Measurements from ENCODE around the gene TUFM. TPM values are rescaled to one million over a fixed set of nuclear protein-coding genes. Genes with fewer than 3 reads are reported as not detected.
"Not testable (repeated sequence)": the region's sequence is repeated elsewhere in the genome, so short reads cannot be mapped to it uniquely, and the experiment has no call there.

TUFM gene
- total RNA-seq (2014; rRNA removed; shearing (Covaris generic)): 150 and 159 TPM in 2 replicates

DNA sequence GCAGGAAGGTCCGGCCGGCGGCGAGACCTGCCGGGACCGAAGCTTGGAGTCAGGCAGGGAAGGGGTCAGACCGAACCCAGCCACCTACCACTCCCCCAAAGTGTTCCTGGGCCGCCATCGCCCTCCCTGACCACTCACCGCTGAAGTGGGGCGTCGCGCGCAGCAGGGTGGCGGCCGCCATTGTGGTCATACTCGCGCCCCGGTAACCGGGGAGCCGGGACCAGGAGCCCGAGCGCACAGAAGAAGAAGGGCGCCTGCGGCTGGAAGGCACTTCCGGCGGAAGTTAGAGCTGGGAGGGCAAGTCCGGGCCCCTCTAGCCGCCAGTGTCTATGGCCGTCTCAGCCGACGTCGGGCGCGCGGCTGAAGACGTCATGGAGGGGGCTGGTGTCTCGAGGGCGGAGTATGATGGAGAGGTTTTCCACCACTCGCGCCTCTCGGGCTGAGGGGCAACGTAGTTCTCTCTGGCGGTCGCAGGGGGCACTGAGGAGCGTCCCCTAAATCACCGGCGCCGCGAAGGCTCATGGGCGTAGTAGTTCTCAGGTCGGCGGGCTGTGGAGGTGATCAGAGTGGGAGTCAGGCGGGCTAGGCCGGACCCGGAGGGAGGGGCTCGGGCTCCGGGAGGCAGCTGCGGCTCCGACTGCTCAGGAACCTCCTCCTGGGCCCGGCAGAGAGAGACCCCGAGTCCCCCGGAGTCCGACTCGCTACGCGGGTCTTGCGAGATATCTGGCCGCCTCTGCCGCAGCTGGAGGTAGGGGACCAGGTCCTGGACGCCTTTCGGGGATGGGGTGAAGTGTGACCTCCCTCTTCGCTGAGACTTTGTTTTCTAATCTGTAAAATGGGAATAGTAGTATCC, at the start of gene TUFM:
Gene TUFM, minus strand, starts transcription at position 269 of the 853 bp plus-strand sequence. Its CDS starts 79 bp downstream, at position 190.
- DNase-seq (ENCODE audit: low spot score): peak; percentile 98

- no peak for DNase-seq (ENCODE audit: low spot score)
Measured at GRCh38 chr16:28895609-28896008, 49.5 kb upstream of the TUFM start.

GRCh38 chr16:28893291-28893690, 47.1 kb upstream of the TUFM start:
- DNase-seq (ENCODE audit: low spot score): no peak

GRCh38 chr16:28891964-28892890, 46.1 kb upstream of the TUFM start:
- DNase-seq (ENCODE audit: low spot score): no peak

- DNase-seq (ENCODE audit: low spot score): not testable (repeated sequence)
Measured at GRCh38 chr16:28890355-28890754, 44.2 kb upstream of the TUFM start.

DNA sequence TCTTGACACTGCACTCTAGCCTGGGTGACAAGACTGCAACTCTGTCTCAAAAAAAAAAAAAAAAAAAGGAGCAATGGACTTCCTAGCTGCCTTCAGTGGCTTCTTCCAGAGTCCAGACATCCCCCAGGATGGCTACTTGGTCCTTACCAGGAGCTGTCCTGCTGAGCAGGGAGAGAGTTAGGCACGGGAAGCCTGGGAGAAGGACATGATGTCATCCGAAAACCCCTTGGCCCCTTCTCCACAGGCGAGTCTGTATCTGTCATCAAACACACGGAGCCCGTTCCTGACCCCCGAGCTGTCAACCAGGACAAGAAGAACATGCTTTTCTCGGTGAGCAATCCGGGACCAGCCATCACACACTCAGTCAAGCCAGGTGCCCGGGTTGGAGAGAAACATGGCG, 40.8 kb upstream of the TUFM start:
- DNase-seq (ENCODE audit: low spot score): no peak

DNA sequence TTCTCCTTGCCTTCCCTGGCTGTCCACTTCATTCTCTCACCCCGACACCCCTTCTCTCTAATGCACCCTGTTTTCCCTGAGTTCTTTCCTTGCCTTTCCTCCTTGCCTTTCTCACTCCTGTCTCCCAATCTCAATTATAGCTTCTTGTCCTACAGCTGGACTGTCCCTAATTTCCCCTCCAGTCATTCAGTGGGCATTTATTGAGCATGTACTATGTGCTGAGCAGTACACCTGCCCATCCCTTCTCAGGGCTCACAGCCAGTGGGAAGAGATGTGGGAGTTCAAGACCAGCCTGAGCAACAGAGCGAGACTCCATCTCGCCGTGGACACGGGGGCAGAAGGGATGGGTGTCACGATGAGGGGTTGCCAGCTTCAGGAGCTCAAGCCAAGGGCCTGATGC, 37.9 kb upstream of the TUFM start:
- no peak for DNase-seq (ENCODE audit: low spot score)

GRCh38 chr16:28883221-28883996, 37.3 kb upstream of the TUFM start:
- DNase-seq (ENCODE audit: low spot score): no peak

DNA sequence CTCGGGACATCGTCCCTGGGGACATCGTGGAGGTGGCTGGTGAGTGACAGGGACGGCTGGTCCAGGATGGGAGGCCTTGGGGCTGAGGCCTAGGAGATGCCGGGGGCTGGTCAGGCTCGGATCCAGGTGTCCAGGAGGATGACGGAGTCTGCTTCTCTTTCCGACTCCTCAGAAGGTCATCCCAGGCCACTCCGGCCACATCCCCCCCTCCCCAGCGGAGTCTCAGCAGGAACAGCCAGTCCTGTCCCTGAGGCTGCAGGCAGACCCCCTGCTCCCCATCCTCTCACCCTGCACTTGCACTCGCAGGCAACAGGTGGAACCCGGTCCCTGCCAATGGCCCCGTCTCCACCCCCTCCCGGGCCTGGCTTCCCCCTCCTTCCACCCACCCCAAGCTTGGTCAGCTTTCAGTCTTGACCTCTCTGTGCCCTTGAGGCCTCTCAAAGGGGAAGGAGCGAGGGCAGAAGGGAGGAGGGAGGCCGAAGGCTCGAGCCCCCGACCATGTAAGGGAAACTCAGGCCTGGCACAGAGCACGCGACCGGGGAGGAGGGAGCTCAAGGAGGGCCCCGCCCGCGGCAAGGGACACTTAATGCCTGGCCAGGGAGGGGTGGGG, 36.5 kb upstream of the TUFM start:
- DNase-seq (ENCODE audit: low spot score): no peak

DNA sequence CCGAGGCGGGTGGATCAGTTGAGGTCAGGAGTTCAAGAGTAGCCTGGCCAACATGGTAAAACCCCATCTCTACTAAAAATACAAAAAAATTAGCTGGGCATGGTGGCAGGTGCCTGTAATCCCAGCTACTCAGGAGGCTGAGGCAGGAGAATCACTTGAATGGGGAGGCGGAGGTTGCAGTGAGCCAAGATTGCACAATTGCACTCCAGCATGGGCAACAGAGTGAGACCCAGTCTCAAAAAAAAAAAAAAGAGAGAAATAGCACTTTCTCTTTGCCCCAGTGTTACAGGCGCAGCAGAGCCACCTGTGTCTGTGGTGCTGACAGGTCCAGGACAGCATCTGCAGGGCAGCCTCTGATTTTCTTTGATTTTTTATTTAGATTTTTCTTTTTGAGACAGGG, 35.4 kb upstream of the TUFM start:
- not testable (repeated sequence) for DNase-seq (ENCODE audit: low spot score)

DNA sequence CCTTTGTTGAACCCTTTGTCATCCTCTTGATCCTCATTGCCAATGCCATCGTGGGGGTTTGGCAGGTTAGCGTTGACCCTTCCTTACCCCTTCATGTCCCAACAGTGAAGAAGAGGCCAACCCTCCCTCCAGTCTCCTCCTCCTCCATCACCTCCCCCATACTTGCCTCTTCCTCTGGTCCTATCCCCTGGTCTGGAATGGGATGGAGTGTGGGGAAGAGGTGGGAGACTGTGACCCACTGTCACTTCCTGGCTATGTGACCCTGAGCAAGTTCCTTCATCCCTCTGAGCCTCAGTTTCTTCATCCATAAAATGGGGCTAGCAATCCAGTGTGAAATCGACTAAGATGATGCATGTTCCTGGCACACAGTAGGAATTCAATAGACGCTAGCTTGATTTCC, 34.8 kb upstream of the TUFM start:
- DNase-seq (ENCODE audit: low spot score): no peak

- no peak for DNase-seq (ENCODE audit: low spot score)
Measured at GRCh38 chr16:28880589-28880915, 34.4 kb upstream of the TUFM start.

DNA sequence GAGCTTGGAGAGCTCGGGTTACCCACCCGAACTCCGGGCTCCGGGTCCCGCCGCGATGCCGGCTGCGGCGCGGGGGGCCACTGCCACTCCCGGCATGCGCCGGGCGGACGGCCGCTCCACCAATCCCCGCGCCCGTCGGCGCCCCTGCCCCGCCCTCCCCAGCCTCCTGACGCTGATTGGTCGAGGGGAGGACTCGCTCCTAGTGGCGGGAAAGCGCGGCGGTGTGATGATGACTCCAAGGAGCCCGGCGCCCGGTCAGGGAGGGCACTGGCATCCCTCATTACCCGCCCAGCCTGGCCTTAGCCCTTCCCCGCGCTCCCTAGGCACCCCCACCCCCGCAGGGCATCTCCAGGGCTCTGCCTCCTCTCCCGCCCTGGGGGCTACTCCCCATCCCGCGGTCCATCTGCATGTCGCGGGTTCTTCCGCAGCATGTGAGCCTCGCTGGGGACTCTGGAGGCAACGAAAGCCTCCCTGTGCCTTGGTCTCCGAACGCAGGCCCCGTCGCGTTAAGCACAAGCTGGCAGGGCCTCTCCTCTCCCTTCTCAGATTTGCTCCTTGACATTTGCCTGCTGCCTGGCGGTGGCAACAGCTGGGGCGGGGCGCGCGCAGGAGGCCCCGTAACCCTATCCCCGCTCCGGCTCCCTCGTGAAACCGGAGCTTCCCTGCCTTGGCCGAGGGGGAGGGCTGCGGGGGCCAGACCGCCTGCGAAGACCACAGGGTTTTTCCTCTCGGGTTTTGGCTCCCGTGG, 33.9 kb upstream of the TUFM start:
- DNase-seq (ENCODE audit: low spot score): peak; percentile 67

- no peak for DNase-seq (ENCODE audit: low spot score)
Measured at GRCh38 chr16:28879261-28879840, 33.2 kb upstream of the TUFM start.

GRCh38 chr16:28878083-28878926, 32.2 kb upstream of the TUFM start, which contains the start of gene ATP2A1:
TSS of gene ATP2A1 (plus strand) at chr16:28878488. CDS start at chr16:28878672, 184 bp downstream.
- no peak for DNase-seq (ENCODE audit: low spot score)

DNA sequence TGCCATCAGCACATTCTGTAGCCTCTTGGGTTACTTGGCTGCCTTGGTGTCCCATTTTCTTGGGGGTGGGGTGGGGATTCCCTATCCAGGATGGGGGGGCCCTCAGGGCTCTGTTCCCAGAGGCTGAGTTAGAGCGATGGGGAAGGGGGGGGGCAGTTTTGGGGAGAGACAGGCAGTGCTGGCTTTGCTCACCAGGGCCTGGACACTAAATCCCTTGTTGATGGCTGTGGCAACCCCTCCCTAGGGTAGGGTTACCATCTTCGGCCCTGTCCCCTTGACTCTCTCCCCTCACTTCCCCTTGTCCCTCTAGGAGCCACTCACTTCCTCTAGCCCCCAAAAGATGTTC, 31.5 kb upstream of the TUFM start:
- DNase-seq (ENCODE audit: low spot score): no peak

DNA sequence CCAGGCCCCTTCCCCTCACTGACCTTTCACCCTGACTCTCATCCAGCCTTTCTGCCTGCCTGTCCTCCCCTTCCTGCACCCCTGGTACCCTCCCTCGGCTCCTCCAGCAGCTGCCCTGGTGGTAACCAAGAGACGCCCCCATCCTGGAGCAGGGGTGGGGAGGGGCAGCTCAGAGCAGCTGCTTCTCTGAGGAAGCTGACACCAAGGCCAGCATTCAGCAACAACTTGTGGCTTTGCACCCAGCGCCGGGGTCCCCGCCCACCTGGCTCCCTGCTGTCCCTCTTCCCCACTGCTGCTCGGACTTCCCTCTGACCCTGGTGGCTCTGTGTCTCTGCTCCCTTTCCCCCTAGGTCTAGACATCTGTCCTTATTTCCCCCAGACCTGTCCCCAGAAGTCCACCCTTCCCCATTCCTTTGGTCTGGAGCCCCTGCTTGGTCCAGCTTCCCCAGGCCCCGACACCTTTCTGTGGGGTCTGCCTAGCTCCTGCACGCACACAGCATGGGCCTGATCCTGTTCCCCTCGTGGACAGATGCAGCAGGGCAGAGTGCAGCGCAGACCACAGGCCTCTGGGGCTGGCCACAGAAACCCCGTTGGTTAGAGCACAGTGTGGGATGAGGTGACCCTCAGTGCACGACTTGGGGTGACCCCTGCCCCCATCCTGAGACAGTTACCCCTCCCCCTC, 31.0 kb upstream of the TUFM start:
- DNase-seq (ENCODE audit: low spot score): no peak

DNA sequence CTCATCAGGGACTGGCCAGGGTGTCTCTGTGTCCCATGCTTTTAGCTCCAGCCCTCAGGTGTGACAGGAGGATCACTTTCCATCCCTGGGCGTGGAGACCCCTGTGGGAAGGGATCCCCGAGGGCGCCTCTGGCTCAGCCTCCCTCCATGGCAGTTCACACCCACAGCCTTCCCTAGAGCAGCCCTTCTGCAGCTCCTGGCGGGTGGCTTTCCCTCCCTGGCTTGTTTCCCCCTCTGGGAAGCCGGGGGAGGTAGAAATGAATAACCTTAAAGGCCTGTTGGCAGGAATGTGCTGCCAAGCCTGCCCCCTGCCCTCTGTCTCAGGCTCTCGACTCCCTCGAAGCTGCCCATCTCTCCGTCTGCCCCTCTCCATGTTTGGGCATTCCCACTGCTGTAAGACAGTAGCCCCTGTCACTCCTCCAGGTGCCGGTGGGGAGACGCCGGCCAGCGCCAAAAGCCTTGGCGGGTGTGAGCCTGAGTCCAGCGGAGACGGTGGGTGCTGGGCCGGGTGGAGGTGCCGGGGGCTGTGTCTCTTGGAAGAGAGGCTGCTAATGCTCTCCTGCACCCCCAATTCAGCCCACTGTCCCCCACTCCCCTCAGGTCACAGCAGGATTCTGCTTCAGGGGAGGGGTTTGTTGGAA, 30.0 kb upstream of the TUFM start:
- DNase-seq (ENCODE audit: low spot score): no peak
